T-cell (primary cell): ENCODE measurements around the gene FOXJ1. TPM values are rescaled to one million over a fixed set of nuclear protein-coding genes. Genes with fewer than 3 reads are reported as not detected.
A peak's percentile ranks its signal among the peaks of the same experiment; 100 is the strongest.

Experiments used
- ATAC-seq, 4 experiments: fragments of 200-7000 bp in 3 of 4; fragments of 150-1000 bp in 1 of 4; cut with Tn5 transposase; replicated peaks in 1 of 4; 1 replicate in 3 of 4; 2 replicates in 1 of 4; pipeline ENCODE4 v1.10.0; 2021; ENCODE audit warnings: moderate library complexity in 3 of 4, mild to moderate bottlenecking in 2 of 4, moderate number of reproducible peaks in 1 of 4
- CTCF ChIA-PET, 2 donors: fragments of 300-600 bp; sonication (Branson Sonifier 250); formaldehyde crosslinking; loops; one replicate each; lab custom pipeline; 2022; ENCODE audit warnings: antibody characterized with exemption in 2 of 2; lab: Charles Lee
- POLR2A ChIA-PET, 2 donors: fragments of 300-600 bp; sonication (Branson Sonifier 250); formaldehyde crosslinking; loops; one replicate each; lab custom pipeline; 2022; ENCODE audit warnings: antibody characterized with exemption in 2 of 2; lab: Charles Lee
- DNase-seq, 35 experiments: peaks; one replicate each; pipeline versions ENCODE4 v3.0.0 to v3.0.0-alpha.2; 2013 to 2023
- H3K27ac ChIP-seq: one replicate; pipeline ENCODE4 v1.5.1; 2013; ENCODE audit warnings: low read length
- H3K27me3 ChIP-seq, 2 experiments: replicated peaks in 1 of 2; 1 replicate in 1 of 2; 2 replicates in 1 of 2; pipeline versions ENCODE4 v1.6.1 to v1.7.0; 2013; ENCODE audit warnings: low read length in 1 of 2, mixed read lengths in 1 of 2; ENCODE audit not compliant: control insufficient read depth in 2 of 2, insufficient read depth in 2 of 2; ENCODE audit errors: extremely low read depth in 1 of 2
- H3K36me3 ChIP-seq, 2 donors: 1 replicate in 1 of 2; 2 replicates in 1 of 2; pipeline versions ENCODE4 v1.6.1 to v1.7.0; 2013; ENCODE audit warnings: low read length in 1 of 2; ENCODE audit not compliant: control insufficient read depth in 2 of 2, insufficient read depth in 1 of 2; ENCODE audit errors: extremely low read depth in 1 of 2
- H3K4me1 ChIP-seq, 2 experiments: 1 replicate in 1 of 2; 2 replicates in 1 of 2; pipeline versions ENCODE4 v1.6.1 to v1.7.0; 2013; ENCODE audit warnings: low read length in 2 of 2, mixed read lengths in 1 of 2; ENCODE audit not compliant: insufficient read depth in 2 of 2, control insufficient read depth in 1 of 2; ENCODE audit errors: extremely low read depth in 1 of 2
- H3K4me3 ChIP-seq, 2 donors: 1 replicate in 1 of 2; 2 replicates in 1 of 2; pipeline versions ENCODE4 v1.5.1 to v1.7.0; 2013; ENCODE audit warnings: mild to moderate bottlenecking in 2 of 2, low read length in 1 of 2, moderate library complexity in 1 of 2; ENCODE audit not compliant: control insufficient read depth in 1 of 2; ENCODE audit errors: extremely low read depth in 1 of 2
- H3K9me3 ChIP-seq: 2 replicates; pipeline ENCODE4 v1.7.0; 2013
- H3K27ac Mint-ChIP-seq, 2 donors: one replicate each; pipeline ENCODE4 v1.8.0; 2020 to 2021; ENCODE audit warnings: mild to moderate bottlenecking in 2 of 2, mixed read lengths in 2 of 2
- H3K27me3 Mint-ChIP-seq, 2 donors: one replicate each; pipeline ENCODE4 v1.8.0; 2021 to 2022; ENCODE audit warnings: mixed read lengths in 2 of 2
- H3K36me3 Mint-ChIP-seq: one replicate; pipeline ENCODE4 v1.8.0; 2021; ENCODE audit warnings: mixed read lengths
- H3K4me1 Mint-ChIP-seq, 3 donors: one replicate each; pipeline ENCODE4 v1.8.0; 2020 to 2022; ENCODE audit warnings: mixed read lengths in 3 of 3, mild to moderate bottlenecking in 1 of 3
- H3K4me3 Mint-ChIP-seq, 3 donors: one replicate each; pipeline ENCODE4 v1.8.0; 2020 to 2022; ENCODE audit warnings: mild to moderate bottlenecking in 3 of 3, mixed read lengths in 3 of 3, moderate library complexity in 3 of 3
- H3K9me3 Mint-ChIP-seq, 3 donors: one replicate each; pipeline ENCODE4 v1.8.0; 2020 to 2022; ENCODE audit warnings: mixed read lengths in 3 of 3
- WGBS: methylation state at CpG from one replicate; pipeline ENCODE4 v1.1.5; 2013; ENCODE audit warnings: missing lambda C conversion rate; ENCODE audit not compliant: insufficient coverage; 5-methylcytosine and 5-hydroxymethylcytosine counted together
- total RNA-seq, 35 experiments: library from RNA in 6 of 35; stranded (reverse) in 6 of 35; fragments of 120-200 nt in 1 of 35; gene quantifications; one replicate each; pipeline versions ENCODE4 v1.2.1 to v1.2.4 and lab custom pipeline; 2013 to 2026

FOXJ1 gene
- total RNA-seq, 5 donors from 2014 or later (not counting 1 experiment from before 2014, with no cell fraction given): 0.99 to 3.0 (median 1.7) TPM

DNA sequence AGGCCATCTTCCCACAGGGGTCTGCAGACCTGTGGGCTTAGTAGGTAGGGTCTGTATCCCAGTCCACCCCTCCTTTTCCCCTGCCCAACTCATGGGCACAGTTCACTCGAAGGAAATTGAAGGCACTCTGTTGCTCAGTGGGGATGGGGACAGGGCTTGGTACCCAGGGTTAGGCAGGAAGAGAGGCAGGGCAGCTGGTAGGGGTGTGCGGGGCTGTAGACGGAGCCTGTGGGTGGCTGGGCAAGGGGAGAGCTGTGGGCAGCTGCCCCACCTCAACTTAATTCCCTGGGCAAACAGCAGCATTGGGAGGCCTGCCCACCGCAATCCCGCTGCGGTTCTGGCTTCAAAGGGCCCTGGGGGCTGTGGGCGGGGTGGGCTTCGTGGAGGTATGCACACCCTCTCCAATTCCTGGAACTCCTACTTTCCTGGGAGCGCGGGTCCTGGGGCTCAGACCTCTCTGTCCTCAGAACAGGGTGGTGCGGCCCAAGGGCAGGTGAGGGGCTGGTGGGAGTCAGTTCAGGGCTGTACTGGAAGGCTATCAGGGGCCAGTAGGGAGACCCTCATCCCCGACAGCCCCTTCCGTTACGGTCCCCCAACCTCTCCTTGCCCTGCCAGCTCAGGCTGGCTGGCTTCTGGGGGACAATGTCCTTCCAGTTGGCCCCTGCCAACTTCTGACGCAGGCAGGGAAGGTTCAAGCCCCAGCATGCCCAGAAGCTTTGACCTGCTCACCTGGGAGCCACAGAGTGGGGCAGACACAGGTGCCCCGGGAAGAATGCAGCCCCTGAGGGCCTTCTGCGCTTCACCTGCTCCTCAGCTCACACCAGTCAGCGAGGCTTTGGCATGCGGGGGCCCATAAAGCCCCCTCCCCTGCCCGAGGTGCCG is 9.1 kb downstream of the FOXJ1 start:
- Histone ChIP-seq H3K4me1 (peaks cover 8 to 28% of the 10 kb centered on the region in 2 experiments), H3K36me3 (no peaks in the 10 kb centered on the region), H3K27ac (no peak overlapping the region), H3K27me3 (peaks cover 0 to 4% of the 10 kb centered on the region in 2 experiments), H3K4me3 (no peak overlapping the region), H3K9me3 (no peaks in the 10 kb centered on the region)
- no peak overlapping the region for H3K4me3 Mint-ChIP-seq
- H3K36me3 Mint-ChIP-seq: no peaks in the 10 kb centered on the region
- no peaks in the 10 kb centered on the region for H3K9me3 Mint-ChIP-seq
- POLR2A ChIA-PET: interaction anchor here in 1 of 2 donors (0.6 kb wide), 1 partner anchor 149 kb away, joined by 3 read pairs; no protein-coding TSS in a partner anchor
- 98% methylated on average over 6 of the region's 21 CpGs for WGBS
- H3K27ac Mint-ChIP-seq: no peak overlapping the region
- H3K4me1 Mint-ChIP-seq: peaks cover 21 to 35% (median 22%) of the 10 kb centered on the region in 3 donors
- DNase-seq (no peak), ATAC-seq (no peak)
- CTCF ChIA-PET: interaction anchor here in 1 of 2 donors (0.7 kb wide), 1 partner anchor 8 kb away, joined by 3 read pairs; no protein-coding TSS in a partner anchor
- H3K27me3 Mint-ChIP-seq: no peaks in the 10 kb centered on the region

DNA sequence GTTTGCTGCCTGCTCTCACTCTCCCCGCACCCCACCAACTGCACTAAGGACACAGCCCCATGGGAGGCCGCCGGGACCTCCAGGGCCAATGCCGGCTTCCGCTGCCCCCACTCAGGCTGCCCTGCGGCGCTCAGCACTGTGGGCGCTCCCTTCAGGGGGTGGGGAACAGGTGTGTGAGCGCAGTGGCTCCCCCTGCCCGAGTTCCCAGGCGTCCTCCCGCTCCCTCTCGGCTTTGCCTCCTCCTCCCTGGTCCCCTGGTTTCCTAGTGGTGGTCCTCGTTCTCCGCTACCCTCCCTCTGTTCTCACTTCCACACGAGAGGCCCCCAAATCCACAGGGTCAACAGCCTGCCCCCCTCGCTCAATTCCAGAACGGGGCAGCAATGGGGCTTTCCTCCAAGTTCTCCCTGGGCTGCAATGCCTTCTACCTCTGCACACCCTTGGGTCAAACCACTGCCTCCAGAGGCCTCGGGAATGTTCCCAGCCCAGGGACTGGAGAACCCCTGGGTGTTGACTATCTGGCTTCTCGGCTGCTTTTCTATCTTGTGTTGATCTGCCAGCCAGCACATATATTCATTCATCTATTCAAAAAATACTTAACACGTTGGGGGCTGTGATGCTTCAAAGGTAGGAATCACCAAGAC is 9.9 kb downstream of the FOXJ1 start:
- ATAC-seq (no peak), DNase-seq (no peak)
- H3K9me3 ChIP-seq: no peaks in the 10 kb centered on the region
- H3K27me3 Mint-ChIP-seq: no peaks in the 10 kb centered on the region
- no peaks in the 10 kb centered on the region for H3K36me3 ChIP-seq
- peaks cover 28 to 42% (median 29%) of the 10 kb centered on the region in 3 donors for H3K4me1 Mint-ChIP-seq
- CTCF ChIA-PET: interaction anchor here (0.7 to 1.3 kb wide), 2 partner anchors 7 to 49 kb away, joined by 3 to 4 read pairs; no protein-coding TSS in a partner anchor
- 90% methylated on average over 9 of the region's 21 CpGs for WGBS
- peaks cover 11 to 29% of the 10 kb centered on the region in 2 experiments for H3K4me1 ChIP-seq
- H3K4me3 ChIP-seq: no peak overlapping the region
- H3K36me3 Mint-ChIP-seq: no peaks in the 10 kb centered on the region
- H3K27ac ChIP-seq: no peak overlapping the region
- POLR2A ChIA-PET: interaction anchor here (0.6 kb wide), 2 partner anchors 123 to 150 kb away, joined by 3 to 4 read pairs; no protein-coding TSS in a partner anchor
- no peaks in the 10 kb centered on the region for H3K9me3 Mint-ChIP-seq
- no peaks in the 10 kb centered on the region for H3K27me3 ChIP-seq
- peak overlapping the region in 1 of 2 donors; percentile 67 for H3K27ac Mint-ChIP-seq
- no peak overlapping the region for H3K4me3 Mint-ChIP-seq

DNA sequence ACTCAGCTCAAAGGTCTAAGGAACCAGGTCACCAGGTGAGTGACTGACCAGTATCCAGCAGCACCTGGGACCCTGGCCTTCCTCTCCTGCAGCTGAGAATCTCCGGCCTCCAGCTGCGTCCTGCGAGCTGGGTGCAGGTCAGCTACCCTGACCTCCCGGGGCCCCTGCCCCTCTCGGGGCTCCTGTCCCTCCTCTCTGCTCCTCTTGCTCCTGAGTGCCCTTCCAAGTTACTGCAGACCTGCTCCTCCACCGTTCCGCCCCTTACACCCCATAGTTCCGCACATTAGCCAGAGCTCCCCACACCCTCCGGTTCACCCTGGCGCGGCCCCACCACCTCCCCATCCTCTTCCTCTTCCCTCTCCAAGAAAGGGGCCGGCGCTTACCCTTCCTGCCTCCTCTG is 10.6 kb downstream of the FOXJ1 start:
- peaks cover 6 to 22% of the 10 kb centered on the region in 2 experiments for H3K4me1 ChIP-seq
- Mint-ChIP-seq H3K9me3 (no peaks in the 10 kb centered on the region), H3K27ac (no peak overlapping the region), H3K36me3 (no peaks in the 10 kb centered on the region), H3K4me1 (peaks cover 30 to 43% (median 30%) of the 10 kb centered on the region in 3 donors), H3K4me3 (no peak overlapping the region), H3K27me3 (no peaks in the 10 kb centered on the region)
- 77% methylated on average over 11 of the region's 13 CpGs for WGBS
- no peaks in the 10 kb centered on the region for H3K27me3 ChIP-seq
- DNase-seq (no peak), ATAC-seq (no peak)
- CTCF ChIA-PET: interaction anchor here in 1 of 2 donors (0.6 to 1.3 kb wide), 2 partner anchors 49 to 167 kb away, joined by 4 to 10 read pairs; no protein-coding TSS in a partner anchor
- POLR2A ChIA-PET: no interaction called here
- no peaks in the 10 kb centered on the region for H3K36me3 ChIP-seq
- no peak overlapping the region for H3K27ac ChIP-seq
- no peaks in the 10 kb centered on the region for H3K9me3 ChIP-seq
- no peak overlapping the region for H3K4me3 ChIP-seq

DNA sequence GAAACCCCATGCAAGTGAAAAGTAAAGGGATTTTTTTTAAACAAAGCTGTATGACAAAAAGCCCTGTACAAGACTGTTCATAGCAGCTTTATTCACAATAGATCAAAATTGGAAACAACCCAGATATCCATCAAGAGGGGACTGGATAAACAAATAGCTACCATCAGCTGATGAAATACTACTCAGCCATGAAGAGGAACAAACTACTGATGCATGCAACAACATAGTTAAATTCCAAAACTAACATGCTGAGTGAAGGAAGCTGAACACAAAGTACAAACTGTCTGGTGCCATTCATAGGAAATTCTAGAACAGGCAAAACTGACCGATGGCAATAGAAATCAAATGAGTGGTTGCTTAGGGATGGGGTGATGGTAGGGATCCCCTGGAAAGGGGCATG is 15.1 kb downstream of the FOXJ1 start:
- ATAC-seq: no peak
- no peak overlapping the region for H3K4me3 ChIP-seq
- H3K27me3 ChIP-seq: no peaks in the 10 kb centered on the region
- Mint-ChIP-seq H3K4me1 (peaks cover 21 to 38% (median 32%) of the 10 kb centered on the region in 3 donors), H3K27ac (peak overlapping the region; percentile 25 to 89), H3K36me3 (no peaks in the 10 kb centered on the region), H3K9me3 (no peaks in the 10 kb centered on the region), H3K4me3 (peak overlapping the region in 1 of 3 donors; percentile 59), H3K27me3 (no peaks in the 10 kb centered on the region)
- no peaks in the 10 kb centered on the region for H3K9me3 ChIP-seq
- no peaks in the 10 kb centered on the region for H3K36me3 ChIP-seq
- 100% methylated on average over 1 of the region's 1 CpG for WGBS
- no peak for DNase-seq
- POLR2A ChIA-PET: no interaction called here
- H3K27ac ChIP-seq: no peak overlapping the region
- CTCF ChIA-PET: interaction anchor here (1.2 to 5.7 kb wide), 4 partner anchors 25 to 154 kb away, joined by 3 to 27 read pairs (median 8); no protein-coding TSS in a partner anchor
- H3K4me1 ChIP-seq: peaks cover 8 to 26% of the 10 kb centered on the region in 2 experiments

DNA sequence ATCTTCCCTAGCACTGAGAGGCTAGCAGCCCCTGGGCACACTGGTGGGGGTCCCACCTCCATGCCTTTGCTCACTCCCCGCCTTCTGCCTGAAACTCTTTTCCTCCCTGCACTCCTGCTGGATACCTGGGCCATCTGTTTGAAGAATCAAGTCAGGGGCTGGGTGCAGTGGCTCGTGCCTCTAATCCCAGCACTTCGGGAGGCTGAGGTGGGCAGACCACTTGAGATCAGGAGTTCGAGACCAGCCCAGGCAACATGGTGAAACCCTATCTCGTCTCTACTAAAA is 15.7 kb downstream of the FOXJ1 start:
- ChIA-PET CTCF (interaction anchor here (1.5 to 5.7 kb wide), 3 partner anchors 26 to 155 kb away, joined by 4 to 27 read pairs (median 12); no protein-coding TSS in a partner anchor), POLR2A (no interaction called here)
- H3K27me3 Mint-ChIP-seq: no peaks in the 10 kb centered on the region
- ATAC-seq (no peak), DNase-seq (no peak)
- peaks cover 8 to 31% of the 10 kb centered on the region in 2 experiments for H3K4me1 ChIP-seq
- H3K4me1 Mint-ChIP-seq: peaks cover 23 to 38% (median 34%) of the 10 kb centered on the region in 3 donors
- no peak overlapping the region for H3K27ac ChIP-seq
- no peaks in the 10 kb centered on the region for H3K27me3 ChIP-seq
- H3K36me3 ChIP-seq: no peaks in the 10 kb centered on the region
- 85% methylated on average over 5 of the region's 5 CpGs for WGBS
- H3K9me3 Mint-ChIP-seq: no peaks in the 10 kb centered on the region
- no peak overlapping the region for H3K27ac Mint-ChIP-seq
- no peak overlapping the region for H3K4me3 Mint-ChIP-seq
- no peaks in the 10 kb centered on the region for H3K9me3 ChIP-seq
- H3K4me3 ChIP-seq: no peak overlapping the region
- H3K36me3 Mint-ChIP-seq: no peaks in the 10 kb centered on the region
